ENCODE results near the gene EXT2. TPM values are rescaled to one million over a fixed set of nuclear protein-coding genes. Genes with fewer than 3 reads are reported as not detected.

Gene EXT2
- total RNA-seq, 4 donors from 2014 or later: 20.4 to 24.8 (median 23.1) TPM

GRCh38 chr11:44247508-44247907 is 152.0 kb downstream of the EXT2 start:
- no peak overlapping the region for H3K4me3 ChIP-seq
- no peaks in the 10 kb centered on the region for H3K36me3 ChIP-seq
- TF ChIP-seq POLR2A (IDR thresholded peaks at IDR 0.05): no peak
- no peak for TF ChIP-seq CTCF (IDR thresholded peaks at IDR 0.05 in 4 of 5, conservative IDR thresholded peaks at IDR 0.05 in 1 of 5)
- DNase-seq (no peak), ATAC-seq (no peak)
- H3K4me1 ChIP-seq: peaks cover 45 to 48% of the 10 kb centered on the region in 2 donors
- no peaks in the 10 kb centered on the region for H3K9me3 ChIP-seq
- intact Hi-C loops (cut with DNase I; ENCODE audit: low total_unique reads) (no loop called here), in situ Hi-C loops (cut with MboI; ENCODE audit: low sequenced_read_pairs in 4 of 4) (no loop called here)
- H3K27ac ChIP-seq: no peak overlapping the region
- no peaks in the 10 kb centered on the region for H3K27me3 ChIP-seq

GRCh38 chr11:44248109-44248508 is 152.6 kb downstream of the EXT2 start:
- H3K27me3 ChIP-seq: no peaks in the 10 kb centered on the region
- ATAC-seq (peak in 1 of 2 donors; percentile 23), DNase-seq (no peak)
- TF ChIP-seq CTCF (IDR thresholded peaks at IDR 0.05 in 4 of 5, conservative IDR thresholded peaks at IDR 0.05 in 1 of 5) (no peak), POLR2A (IDR thresholded peaks at IDR 0.05) (no peak)
- peaks cover 0 to 3% (median 0%) of the 10 kb centered on the region in 3 donors for H3K9me3 ChIP-seq
- no peak overlapping the region for H3K4me3 ChIP-seq
- H3K27ac ChIP-seq: no peak overlapping the region
- H3K36me3 ChIP-seq: no peaks in the 10 kb centered on the region
- intact Hi-C loops (cut with DNase I; ENCODE audit: low total_unique reads): no loop called here
- in situ Hi-C loops (cut with MboI; ENCODE audit: low sequenced_read_pairs in 4 of 4): no loop called here
- peaks cover 39 to 42% of the 10 kb centered on the region in 2 donors for H3K4me1 ChIP-seq

- no peaks in the 10 kb centered on the region for H3K27me3 ChIP-seq
- DNase-seq (no peak), ATAC-seq (no peak)
- H3K36me3 ChIP-seq: no peaks in the 10 kb centered on the region
- no peak for TF ChIP-seq CTCF (IDR thresholded peaks at IDR 0.05 in 4 of 5, conservative IDR thresholded peaks at IDR 0.05 in 1 of 5)
- TF ChIP-seq POLR2A (IDR thresholded peaks at IDR 0.05): no peak
- H3K4me1 ChIP-seq: peaks cover 22 to 23% of the 10 kb centered on the region in 2 donors
- no peak overlapping the region for H3K27ac ChIP-seq
- H3K9me3 ChIP-seq: peaks cover 0 to 5% (median 0%) of the 10 kb centered on the region in 3 donors
- in situ Hi-C loops (cut with MboI; ENCODE audit: low sequenced_read_pairs in 4 of 4) (no loop called here), intact Hi-C loops (cut with DNase I; ENCODE audit: low total_unique reads) (no loop called here)
- no peak overlapping the region for H3K4me3 ChIP-seq
These were observed 154.9 kb downstream of the EXT2 start for GRCh38 chr11:44250421-44250820.

- in situ Hi-C loops (cut with MboI; ENCODE audit: low sequenced_read_pairs in 4 of 4) (no loop called here), intact Hi-C loops (cut with DNase I; ENCODE audit: low total_unique reads) (no loop called here)
- no peak for TF ChIP-seq CTCF (IDR thresholded peaks at IDR 0.05 in 4 of 5, conservative IDR thresholded peaks at IDR 0.05 in 1 of 5)
- TF ChIP-seq POLR2A (IDR thresholded peaks at IDR 0.05): no peak
- Histone ChIP-seq H3K27ac (no peak overlapping the region), H3K4me3 (no peak overlapping the region), H3K9me3 (peaks cover 0 to 5% (median 0%) of the 10 kb centered on the region in 3 donors), H3K27me3 (no peaks in the 10 kb centered on the region), H3K4me1 (peaks cover 4 to 6% of the 10 kb centered on the region in 2 donors), H3K36me3 (no peaks in the 10 kb centered on the region)
- ATAC-seq: no peak
- DNase-seq: no peak
These were observed 157.6 kb downstream of the EXT2 start for GRCh38 chr11:44252999-44253602.
